Colonic mucosa (tissue), 4 donors: ENCODE data around the gene ZNF710. TPM values are rescaled to one million over a fixed set of nuclear protein-coding genes. Genes with fewer than 3 reads are reported as not detected.

Experiments used
- DNase-seq: peaks from one replicate; pipeline ENCODE4 v3.0.0-alpha.2; 2020
- H3K27ac ChIP-seq: fragments of 200-600 bp; one replicate; pipeline ENCODE4 v1.8.0; 2021
- H3K27me3 ChIP-seq: fragments of 200-600 bp; one replicate; pipeline ENCODE4 v1.8.0; 2021
- H3K36me3 ChIP-seq: fragments of 200-600 bp; one replicate; pipeline ENCODE4 v1.8.0; 2021
- H3K4me1 ChIP-seq: fragments of 200-600 bp; one replicate; pipeline ENCODE4 v1.8.0; 2021; ENCODE audit warnings: mild to moderate bottlenecking
- H3K4me3 ChIP-seq: fragments of 200-600 bp; one replicate; pipeline ENCODE4 v1.8.0; 2021
- H3K9ac ChIP-seq, 2 donors: one replicate each; pipeline ENCODE4 v1.7.0; 2013; ENCODE audit warnings: control low read depth in 2 of 2, low read depth in 2 of 2, low read length in 2 of 2
- H3K9me3 ChIP-seq: fragments of 200-600 bp; one replicate; pipeline ENCODE4 v1.8.0; 2021
- CTCF ChIP-seq: fragments of 200-600 bp; IDR thresholded peaks from one replicate; pipeline ENCODE4 v1.8.0; 2022; ENCODE audit warnings: antibody characterized with exemption, mild to moderate bottlenecking
- intact Hi-C: fragments of 100-400 bp; cut with DNase I; formaldehyde crosslinking; loops from one replicate; pipeline ENCODE4 v1.14.1; 2022
- total RNA-seq, 2 donors: library from RNA; stranded (reverse); fragmentation: NEBNext Ultra II Directional in 1 of 2; extraction: Animal tissue kit (Norgen Biotek cat#: 25700) in 1 of 2; gene quantifications; one replicate each; pipeline ENCODE4 v1.2.1, GENCODE V29; 2021
- donor health status: healthy.
- donor health status: DM: no; HTN: no; CAD: no.
- donor health status: DM: no; HTN: no; CAD: no.

Gene ZNF710
- total RNA-seq, 2 donors from 2014 or later: 35.0 to 43.7 TPM

- Histone ChIP-seq H3K27ac (no peak overlapping the region), H3K9me3 (no peaks in the 10 kb centered on the region), H3K4me1 (peaks cover 17% of the 10 kb centered on the region), H3K9ac (no peak overlapping the region), H3K27me3 (no peaks in the 10 kb centered on the region), H3K4me3 (no peak overlapping the region), H3K36me3 (no peaks in the 10 kb centered on the region)
- intact Hi-C loops: no loop called here
- TF ChIP-seq CTCF: no peak
- DNase-seq: no peak
These were observed 43.1 kb downstream of the ZNF710 start for GRCh38 chr15:90044191-90044590.

GRCh38 chr15:90044916-90045371, 43.8 kb downstream of the ZNF710 start:
- no peak for TF ChIP-seq CTCF
- no peaks in the 10 kb centered on the region for H3K27me3 ChIP-seq
- H3K9ac ChIP-seq: no peak overlapping the region
- DNase-seq: no peak
- intact Hi-C loops: no loop called here
- no peak overlapping the region for H3K4me3 ChIP-seq
- H3K36me3 ChIP-seq: no peaks in the 10 kb centered on the region
- H3K9me3 ChIP-seq: no peaks in the 10 kb centered on the region
- peaks cover 16% of the 10 kb centered on the region for H3K4me1 ChIP-seq
- no peak overlapping the region for H3K27ac ChIP-seq

- peak overlapping the region; percentile 52 for H3K27ac ChIP-seq
- no peak for TF ChIP-seq CTCF
- H3K4me1 ChIP-seq: peaks cover 11% of the 10 kb centered on the region
- no peak for DNase-seq
- intact Hi-C loops: no loop called here
- no peaks in the 10 kb centered on the region for H3K27me3 ChIP-seq
- peak overlapping the region in 1 of 2 donors; percentile 55 for H3K9ac ChIP-seq
- no peaks in the 10 kb centered on the region for H3K9me3 ChIP-seq
- no peak overlapping the region for H3K4me3 ChIP-seq
- no peaks in the 10 kb centered on the region for H3K36me3 ChIP-seq
These were observed 45.2 kb downstream of the ZNF710 start for GRCh38 chr15:90046289-90046688.

GRCh38 chr15:90046911-90047392, 45.8 kb downstream of the ZNF710 start:
- Histone ChIP-seq H3K27ac (peak overlapping the region; percentile 52), H3K4me1 (peaks cover 11% of the 10 kb centered on the region), H3K9ac (peak overlapping the region in 1 of 2 donors; percentile 55), H3K4me3 (no peak overlapping the region), H3K27me3 (no peaks in the 10 kb centered on the region), H3K36me3 (no peaks in the 10 kb centered on the region), H3K9me3 (no peaks in the 10 kb centered on the region)
- TF ChIP-seq CTCF: no peak
- intact Hi-C loops: no loop called here
- peak; percentile 85 for DNase-seq

- Histone ChIP-seq H3K4me3 (no peak overlapping the region), H3K36me3 (no peaks in the 10 kb centered on the region), H3K27ac (no peak overlapping the region), H3K9ac (no peak overlapping the region), H3K27me3 (no peaks in the 10 kb centered on the region), H3K9me3 (no peaks in the 10 kb centered on the region), H3K4me1 (peaks cover 11% of the 10 kb centered on the region)
- no peak for TF ChIP-seq CTCF
- intact Hi-C loops: no loop called here
- no peak for DNase-seq
These were observed 46.9 kb downstream of the ZNF710 start for GRCh38 chr15:90047956-90048575.
